Endometrial microvascular endothelial cells (primary cell): Measurements from ENCODE around the gene HERC4. TPM values are rescaled to one million over a fixed set of nuclear protein-coding genes. Genes with fewer than 3 reads are reported as not detected.
"Not testable (repeated sequence)": the region's sequence is repeated elsewhere in the genome, so short reads cannot be mapped to it uniquely, and the experiment has no call there.

Experiments used
- in situ Hi-C: cut with HindIII; loops from 2 replicates; pipeline ENCODE4 v1.10.0; 2017; ENCODE audit warnings: low sequenced_read_pairs, low pct_unique_long_range_greater_than_20kb; ENCODE audit errors: inconsistent ontology term
- total RNA-seq: library from RNA; depleted of rRNA; stranded (reverse); fragments of >200 nt; gene quantifications from one replicate; pipeline ENCODE4 v1.2.3, GENCODE V29; 2015; ENCODE audit errors: inconsistent ontology term

HERC4 gene
- total RNA-seq, 1 donor from 2014 or later = 71.3 TPM

DNA sequence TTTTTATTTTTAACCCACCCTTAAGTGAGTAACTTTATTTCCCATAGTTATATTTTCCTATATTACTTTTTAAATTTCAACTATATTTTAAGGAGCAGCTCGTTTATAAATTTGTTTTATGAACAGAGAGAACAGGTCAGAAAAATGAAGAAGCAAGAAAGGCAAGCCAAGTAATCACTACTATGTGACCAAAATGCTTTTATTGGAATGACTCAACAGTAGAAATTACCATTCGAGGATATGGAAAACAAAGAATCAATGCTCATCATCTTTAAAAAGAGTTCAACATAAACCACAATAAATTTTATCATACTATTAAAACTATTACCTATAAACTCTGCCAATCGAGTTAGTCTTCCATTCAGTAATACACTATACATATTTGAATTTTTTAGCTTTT is 7.6 kb downstream of the HERC4 start:
- in situ Hi-C loops = no loop called here

DNA sequence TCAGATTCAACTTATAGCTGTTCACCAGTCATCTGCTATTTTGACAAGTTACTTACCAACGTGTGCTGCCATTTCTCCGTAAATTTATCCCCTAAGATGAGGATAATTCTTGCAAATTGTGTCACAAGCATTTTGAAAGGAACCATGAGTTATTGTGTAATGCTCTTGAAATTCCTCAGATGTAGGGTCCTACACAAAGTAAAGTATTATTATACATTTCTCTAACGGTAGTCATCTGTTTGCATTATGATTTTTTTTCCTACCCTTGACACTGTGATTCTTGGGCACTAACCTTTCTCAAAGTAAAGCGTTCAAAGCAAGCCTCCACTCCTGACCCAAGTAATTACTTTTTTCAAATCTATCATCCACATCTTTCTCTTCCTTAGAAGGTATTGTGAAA is 8.1 kb downstream of the HERC4 start:
- in situ Hi-C loops = no loop called here

DNA sequence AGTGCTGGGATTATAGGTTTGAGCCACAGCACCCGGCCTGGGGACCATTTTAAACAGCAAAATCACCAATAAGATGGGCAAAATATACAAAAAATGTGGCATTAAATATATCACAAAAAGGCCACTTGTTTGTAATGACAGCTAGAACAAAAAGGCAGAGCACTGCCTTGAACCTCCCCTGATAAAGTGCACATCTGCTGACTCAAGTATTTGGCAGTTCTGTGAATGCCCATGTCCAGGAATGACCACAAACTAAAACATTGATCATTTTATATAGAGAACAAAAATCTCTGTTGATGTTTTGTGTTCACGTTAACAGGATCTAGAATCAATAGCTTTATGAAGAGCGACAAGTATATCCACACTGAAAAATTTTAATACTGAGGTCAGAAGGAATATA is 21.5 kb downstream of the HERC4 start:
- in situ Hi-C loops = no loop called here

DNA sequence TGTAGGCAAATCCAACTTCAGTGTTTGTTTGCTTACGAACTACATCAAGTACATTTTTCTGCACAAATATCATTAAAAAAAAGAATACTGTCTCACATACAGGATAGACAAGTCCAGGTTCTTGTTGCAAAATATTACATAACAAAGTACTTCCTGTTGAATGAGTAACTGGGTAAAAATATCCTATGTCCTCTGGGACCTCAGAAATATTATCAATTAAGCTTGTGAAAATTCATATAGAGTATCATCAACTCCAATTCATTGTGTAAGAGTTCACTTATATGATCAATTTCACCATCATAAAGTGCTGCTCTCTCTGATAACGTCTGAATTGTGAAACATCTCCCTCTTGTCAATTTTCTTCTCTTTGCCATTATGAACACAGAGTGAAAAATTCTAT is 22.6 kb downstream of the HERC4 start:
- in situ Hi-C loops = no loop called here

DNA sequence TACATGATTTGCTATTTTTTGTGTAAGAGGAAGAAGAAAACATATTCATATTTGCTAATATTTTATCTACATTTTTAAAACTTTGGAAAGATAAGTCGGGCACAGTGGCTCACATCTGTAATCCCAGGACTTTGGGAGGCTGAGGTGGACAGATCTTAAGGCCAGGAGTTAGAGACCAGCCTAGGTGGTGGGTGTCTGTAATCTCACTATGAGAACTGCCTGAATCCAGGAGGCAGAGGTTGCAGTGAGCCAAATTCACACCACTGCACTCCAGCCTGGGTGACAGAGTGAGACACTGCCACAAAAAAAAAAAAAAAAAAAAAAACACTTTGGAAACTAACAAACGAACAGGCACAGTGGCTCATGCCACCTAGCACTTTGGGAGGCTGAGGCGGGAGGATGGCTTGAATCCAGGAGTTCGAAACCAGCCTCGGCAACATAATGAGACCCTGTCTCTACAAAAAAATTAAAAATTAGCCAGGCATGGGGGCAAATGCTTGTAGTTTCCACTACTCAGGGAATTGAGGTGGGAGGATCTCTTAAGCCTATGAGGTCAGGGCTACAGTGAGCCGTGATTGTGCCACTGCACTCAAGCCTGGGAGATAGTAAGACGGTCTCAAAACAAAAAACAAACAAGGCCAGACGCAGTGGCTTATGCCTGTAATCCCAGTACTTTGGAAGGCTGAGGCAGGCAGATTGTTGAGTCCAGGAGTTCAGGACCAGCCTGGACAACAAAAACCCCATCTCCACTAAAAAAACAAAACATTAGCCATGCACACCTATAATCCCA is 25.6 kb downstream of the HERC4 start:
- in situ Hi-C loops = no loop called here

DNA sequence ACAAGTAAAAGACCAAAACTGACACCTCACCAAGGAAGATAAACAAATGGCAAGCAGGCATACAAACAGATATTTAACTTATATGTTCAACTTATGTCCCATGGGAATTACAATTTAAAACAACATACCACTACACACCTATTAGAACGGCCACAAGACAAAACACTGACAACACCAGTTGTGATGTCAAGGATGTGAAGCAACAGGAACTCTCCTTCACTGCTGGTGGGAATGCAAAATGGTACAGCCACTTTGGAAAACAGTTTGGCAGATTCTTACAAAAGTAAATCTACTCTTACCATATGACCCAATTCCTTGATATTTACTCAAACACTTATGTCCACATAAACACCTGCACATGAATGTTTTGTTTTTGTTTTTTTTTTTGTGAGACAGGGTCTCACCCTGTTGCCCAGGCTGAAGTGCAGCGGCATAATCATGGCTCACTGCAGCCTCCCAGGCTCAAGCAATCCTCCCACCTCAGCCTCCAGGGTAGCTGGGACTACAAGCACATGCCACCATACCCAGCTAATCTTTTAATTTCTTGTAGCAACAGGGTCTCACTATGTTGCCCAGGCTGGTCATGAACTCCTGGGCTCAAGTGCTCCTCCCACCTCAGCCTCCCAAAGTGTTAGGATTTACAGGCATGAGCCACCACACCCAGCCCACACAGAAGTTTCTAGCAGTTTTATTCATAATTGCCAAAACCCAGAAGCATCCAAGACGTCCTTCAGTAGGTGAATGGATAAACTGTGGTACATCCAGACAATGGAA is 27.3 kb downstream of the HERC4 start:
- in situ Hi-C loops = no loop called here

DNA sequence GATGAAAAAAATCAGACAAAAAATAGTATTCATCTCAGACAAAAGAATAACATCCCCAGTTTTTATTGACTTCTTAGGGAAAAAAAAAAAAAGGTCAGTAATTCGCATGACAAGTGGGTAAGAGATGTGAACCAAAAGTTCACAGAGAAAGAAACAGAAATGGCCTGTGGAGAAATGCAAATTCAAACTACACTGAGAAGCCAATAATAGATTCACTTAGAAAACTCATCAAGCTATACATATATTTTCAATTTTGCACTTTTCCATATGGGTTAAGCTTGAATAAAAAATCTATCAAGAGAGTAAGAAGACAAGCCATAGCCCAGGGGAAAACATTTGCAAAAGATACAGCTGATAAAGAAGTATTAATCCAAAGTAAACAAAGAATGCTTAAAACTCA is 28.0 kb downstream of the HERC4 start:
- in situ Hi-C loops = no loop called here

DNA sequence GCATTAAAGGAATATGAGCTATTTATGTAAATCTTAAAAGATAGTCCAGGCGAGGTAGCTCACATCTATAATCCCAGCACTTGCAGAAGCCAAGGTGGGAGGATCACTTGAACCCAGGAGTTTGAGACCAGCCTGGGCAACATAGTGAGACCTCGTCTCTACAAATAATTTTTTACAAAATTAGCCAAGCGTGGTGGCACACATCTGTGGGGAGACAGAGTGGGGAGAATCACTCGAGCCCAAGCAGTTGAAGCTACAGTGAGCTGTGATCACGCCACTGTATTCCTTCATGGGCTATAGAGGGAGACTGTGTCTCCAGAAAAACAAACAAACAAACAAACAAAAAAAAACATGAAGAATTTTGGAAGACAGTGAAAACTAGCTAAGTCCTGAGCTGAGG is 28.4 kb downstream of the HERC4 start:
- in situ Hi-C loops = no loop called here

DNA sequence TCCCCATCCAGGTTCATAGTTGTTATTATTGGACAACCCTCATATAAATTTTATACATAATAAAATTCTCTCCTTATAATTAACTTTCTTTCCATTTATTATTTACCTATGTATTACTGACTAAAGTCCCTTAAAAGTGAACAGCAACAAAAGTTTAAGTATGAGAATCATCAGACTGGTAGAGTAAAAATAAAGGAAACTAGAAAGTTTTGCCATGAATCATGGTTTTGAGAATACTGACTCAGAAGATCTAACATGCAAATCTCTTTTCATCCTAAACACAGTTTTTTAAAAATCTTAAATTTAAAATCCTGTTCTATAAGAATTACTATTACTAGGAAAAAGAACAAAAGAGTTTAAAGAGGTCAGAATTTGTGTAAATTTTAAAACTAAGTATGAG is 32.1 kb downstream of the HERC4 start:
- in situ Hi-C loops = no loop called here

DNA sequence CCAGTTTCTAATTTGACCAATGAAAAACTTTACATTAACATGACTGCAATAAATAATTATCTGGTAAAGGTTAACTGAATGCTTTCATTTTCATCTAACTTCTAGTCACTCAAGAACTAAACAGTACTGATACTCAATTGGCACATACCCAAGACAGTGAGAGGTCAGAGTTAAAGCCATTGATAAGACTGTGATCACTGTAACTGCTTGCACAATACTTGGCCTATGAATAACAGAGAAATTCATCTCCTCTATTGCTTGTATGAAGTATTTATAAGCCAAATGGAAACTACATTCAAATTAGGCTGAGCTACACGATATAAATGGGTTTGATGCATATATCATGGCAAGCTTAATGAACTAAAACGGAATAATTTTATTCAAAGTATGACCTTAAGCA is 43.0 kb downstream of the HERC4 start:
- in situ Hi-C loops = no loop called here

DNA sequence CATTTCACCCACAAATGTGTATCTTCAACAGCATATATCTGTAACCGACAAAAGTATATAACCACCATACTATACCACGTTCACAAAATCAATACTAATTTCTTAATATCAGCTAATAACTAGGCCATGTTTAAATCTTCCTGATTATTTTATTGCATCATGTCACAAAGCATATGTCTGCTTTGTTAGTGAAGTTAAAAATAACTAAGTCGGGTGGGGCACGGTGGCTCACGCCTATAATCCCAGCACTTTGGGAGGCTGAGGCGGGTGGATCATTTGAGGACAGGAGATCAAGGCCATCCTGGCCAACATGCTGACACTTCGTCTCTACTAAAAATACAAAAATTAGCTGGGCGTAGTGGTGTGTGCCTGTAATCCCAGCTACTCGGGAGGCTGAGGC is 47.7 kb downstream of the HERC4 start:
- in situ Hi-C loops = no loop called here

DNA sequence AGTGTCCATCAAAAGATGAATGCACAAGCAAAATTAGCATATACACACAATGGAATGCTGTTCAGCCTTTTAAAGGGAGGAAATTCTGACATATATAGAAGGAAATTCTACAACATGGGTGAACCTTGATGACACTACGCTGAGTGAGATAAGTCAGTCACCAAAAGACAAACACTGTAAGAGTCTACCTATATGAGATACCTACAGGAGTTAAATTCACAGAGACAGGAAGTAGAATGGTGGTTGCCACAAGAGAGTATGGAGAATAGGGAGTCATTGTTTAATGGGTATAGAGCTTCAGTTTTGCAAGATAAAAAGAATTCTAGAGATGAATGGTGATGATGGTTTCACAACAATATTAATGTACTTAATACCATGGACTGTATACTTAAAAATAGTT is 51.8 kb downstream of the HERC4 start:
- in situ Hi-C loops = no loop called here

DNA sequence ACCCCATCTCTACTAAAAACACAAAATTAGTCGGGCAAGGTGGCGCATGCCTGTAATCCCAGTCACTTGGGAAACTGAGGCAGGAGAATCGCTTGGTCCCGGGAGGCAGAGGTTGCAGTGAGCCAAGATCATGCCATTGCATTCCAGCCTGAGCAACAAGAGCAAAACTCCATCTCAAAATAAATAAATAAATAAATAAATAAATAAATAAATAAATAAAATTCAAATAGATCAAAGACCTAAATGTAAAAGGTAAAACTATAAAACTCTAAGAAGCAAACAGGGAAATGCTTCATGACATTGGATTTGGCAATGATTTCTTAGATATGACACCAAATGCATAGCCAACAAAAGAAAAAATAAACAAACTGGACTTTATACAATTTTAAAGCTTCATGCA is 52.8 kb downstream of the HERC4 start:
- in situ Hi-C loops = not testable (repeated sequence)

DNA sequence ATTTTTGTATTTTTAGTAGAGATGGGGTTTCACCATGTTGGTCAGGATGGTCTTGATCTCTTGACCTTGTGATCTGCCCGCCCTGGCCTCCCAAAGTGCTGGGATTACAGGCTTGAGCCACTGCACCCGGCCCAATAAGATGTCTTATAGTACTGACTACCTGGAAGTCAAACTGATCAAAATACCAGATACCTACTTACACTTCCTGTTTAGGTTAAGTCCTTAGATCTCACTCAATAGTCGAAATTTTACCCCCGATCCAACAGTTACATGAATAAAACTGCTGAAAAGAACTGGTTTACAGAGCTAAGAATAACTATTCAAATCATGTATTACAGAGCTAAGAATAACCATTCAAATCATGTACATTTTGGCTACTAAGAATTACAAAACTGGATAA is 58.6 kb downstream of the HERC4 start:
- in situ Hi-C loops = not testable (repeated sequence)

DNA sequence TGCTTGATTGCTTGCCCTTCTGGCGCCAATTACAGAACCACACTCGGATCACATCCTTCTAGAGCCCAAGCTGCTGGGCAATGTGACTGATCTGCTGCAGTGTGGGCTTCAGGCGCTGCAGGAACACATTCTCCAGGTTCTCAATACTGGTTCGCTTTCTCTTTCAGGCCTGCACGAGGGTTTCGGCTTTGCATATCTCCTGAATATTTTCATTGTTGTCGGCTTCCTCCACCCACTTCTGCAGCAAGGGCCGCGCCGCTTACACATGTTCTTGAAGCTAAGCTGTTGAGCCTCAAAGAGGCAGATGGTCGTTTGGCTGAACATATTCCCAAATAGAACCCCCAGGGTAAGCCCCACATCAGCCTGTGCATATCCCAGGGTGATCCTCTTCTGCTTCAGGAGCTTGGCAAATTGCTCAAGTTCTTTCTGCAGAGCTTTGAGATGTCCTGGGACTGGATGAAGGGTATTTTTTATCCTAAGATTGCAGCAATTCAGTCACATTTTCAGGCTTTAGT is 64.6 kb downstream of the HERC4 start:
- in situ Hi-C loops = no loop called here

DNA sequence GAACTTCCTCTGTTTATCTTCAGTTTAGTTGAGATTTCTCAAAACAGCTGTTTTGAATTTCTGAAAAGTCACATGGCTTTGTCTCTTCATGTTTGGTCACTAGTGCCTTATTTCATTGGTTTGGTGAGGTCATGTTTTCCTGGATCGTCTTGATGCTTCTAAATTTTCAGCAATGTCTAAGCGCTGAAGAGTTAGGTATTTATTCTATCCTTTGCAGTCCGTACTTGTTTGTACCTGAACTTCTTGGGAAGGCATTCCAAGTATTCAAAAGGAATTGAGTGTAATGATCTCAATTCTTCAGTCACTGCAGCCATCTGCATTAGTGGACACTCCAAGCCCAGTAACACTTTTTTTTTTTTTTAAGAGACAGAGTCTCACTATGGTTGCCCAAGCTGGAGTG is 67.7 kb downstream of the HERC4 start:
- in situ Hi-C loops = no loop called here

DNA sequence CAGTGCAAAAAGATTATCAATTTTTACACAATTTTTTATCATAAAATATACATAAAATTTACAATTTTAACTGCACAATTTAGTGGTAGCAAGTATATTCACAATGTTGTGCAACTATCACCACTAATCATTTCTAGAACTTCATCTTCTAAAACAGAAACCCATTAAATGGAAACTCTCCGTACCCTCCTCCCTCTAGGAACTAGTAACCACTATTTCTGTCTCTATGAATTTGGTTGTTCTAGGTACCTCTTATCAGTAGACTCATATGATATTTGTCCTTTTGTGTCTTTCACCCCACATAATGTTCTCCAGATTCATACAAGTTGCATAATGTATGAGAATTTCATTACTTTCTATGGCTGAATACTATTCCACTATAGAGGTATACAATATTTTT is 73.5 kb downstream of the HERC4 start:
- in situ Hi-C loops = no loop called here

DNA sequence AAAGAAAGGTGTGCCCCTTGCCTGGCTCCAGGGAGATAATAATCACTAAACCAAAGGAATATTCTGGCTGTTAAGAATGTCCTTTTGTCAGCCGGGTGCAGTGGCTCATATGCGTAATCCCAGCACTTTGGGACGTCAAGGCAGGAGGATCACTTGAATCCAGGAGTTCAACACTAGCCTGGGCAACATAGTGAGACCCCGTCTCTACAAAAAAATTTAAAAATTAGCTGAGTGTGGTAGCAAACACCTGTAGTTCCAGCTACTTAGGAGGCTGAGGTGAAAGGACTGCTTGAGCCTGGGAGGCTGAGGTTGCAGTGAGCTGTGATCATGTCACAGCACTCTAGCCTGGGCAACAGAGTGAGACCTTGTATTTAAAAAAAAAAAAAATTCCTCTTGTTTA is 74.1 kb downstream of the HERC4 start:
- in situ Hi-C loops = no loop called here

DNA sequence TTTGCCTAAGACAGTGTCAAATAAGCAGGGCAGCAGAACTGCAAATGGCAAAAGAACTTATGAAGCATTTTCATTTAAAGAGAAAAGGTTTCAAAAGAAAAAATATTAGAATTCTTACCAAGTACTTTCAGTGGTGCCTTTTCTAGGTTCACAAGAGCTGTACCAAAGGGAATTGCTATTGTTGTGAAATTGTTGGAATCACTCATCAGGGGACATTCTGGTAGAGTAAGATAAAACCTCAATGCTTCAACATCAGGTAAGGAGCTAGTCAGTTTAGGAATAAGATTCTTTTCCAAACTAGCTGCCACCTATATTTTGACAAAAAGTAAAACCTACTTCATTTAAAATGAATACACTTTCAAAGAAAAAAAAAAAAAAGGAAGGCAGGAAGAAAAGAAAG is 85.0 kb downstream of the HERC4 start:
- in situ Hi-C loops = no loop called here

DNA sequence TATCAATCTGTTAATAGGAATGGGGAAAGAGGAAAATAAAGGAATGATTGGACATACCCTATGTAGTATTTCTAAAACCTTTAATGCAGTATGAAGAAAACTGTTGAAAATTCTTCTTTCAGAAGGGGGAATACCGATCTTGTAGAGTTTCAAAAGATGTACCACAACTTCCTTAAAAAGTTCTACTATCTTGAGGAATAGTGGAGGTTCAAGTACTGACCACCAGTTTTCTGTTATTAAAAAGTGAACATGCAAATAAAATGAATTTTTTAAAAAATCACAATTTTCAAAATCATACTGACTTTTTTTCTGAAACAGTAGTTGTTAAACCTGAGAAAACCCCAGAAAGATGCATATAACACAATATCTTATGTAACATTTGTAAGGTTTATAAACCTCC is 86.5 kb downstream of the HERC4 start:
- in situ Hi-C loops = no loop called here
